DND-41 (cell line): ENCODE measurements around the gene SAMM50.

Experiments used
- ATAC-seq: fragments of 200-7000 bp; cut with Tn5 transposase; 3 replicates; pipeline ENCODE4 v1.9.1; 2021; ENCODE audit warnings: low read depth; ENCODE audit not compliant: insufficient read depth
- DNase-seq: peaks from one replicate; pipeline ENCODE4 v3.0.0-alpha.2; 2020
- H2AFZ ChIP-seq: 2 replicates; pipeline ENCODE4 v1.6.0; 2012; ENCODE audit warnings: low read depth, low read length
- H3K27ac ChIP-seq: 2 replicates; pipeline ENCODE4 v1.5.1; 2012; ENCODE audit warnings: low read length, inconsistent platforms
- H3K27me3 ChIP-seq: fragments of 200-600 bp; sonication (generic); 2 replicates; pipeline ENCODE4 v1.6.0; 2012; ENCODE audit warnings: low read length, mild to moderate bottlenecking, inconsistent platforms; ENCODE audit not compliant: insufficient read depth, poor library complexity
- H3K36me3 ChIP-seq: 2 replicates; pipeline ENCODE4 v1.5.1; 2012; ENCODE audit warnings: low read length, inconsistent platforms; ENCODE audit not compliant: insufficient read depth
- H3K4me1 ChIP-seq: 2 replicates; pipeline ENCODE4 v1.5.1; 2012; ENCODE audit warnings: mild to moderate bottlenecking, low read length; ENCODE audit not compliant: insufficient read depth
- H3K4me2 ChIP-seq: 2 replicates; pipeline ENCODE4 v1.6.0; 2012; ENCODE audit warnings: mild to moderate bottlenecking, moderate library complexity, low read length, inconsistent platforms; ENCODE audit not compliant: insufficient read depth
- H3K4me3 ChIP-seq, 2 experiments: fragments of 200-600 bp in 1 of 2; shearing (Covaris generic) in 1 of 2; 2 replicates each; pipeline ENCODE4 v1.5.1; 2012 to 2016; ENCODE audit warnings: inconsistent platforms in 2 of 2, low read length in 2 of 2, mild to moderate bottlenecking in 2 of 2, low read depth in 1 of 2, moderate library complexity in 1 of 2
- H3K79me2 ChIP-seq: 2 replicates; pipeline ENCODE4 v1.6.0; 2012; ENCODE audit warnings: low read length, inconsistent platforms; ENCODE audit not compliant: insufficient read depth
- H3K9ac ChIP-seq: 2 replicates; pipeline ENCODE4 v1.6.0; 2012; ENCODE audit warnings: low read depth, mild to moderate bottlenecking, inconsistent platforms, low read length, moderate library complexity
- H3K9me3 ChIP-seq: 2 replicates; pipeline ENCODE4 v1.5.1; 2012; ENCODE audit warnings: low read length, moderate library complexity, mild to moderate bottlenecking, inconsistent platforms; ENCODE audit not compliant: insufficient read depth, severe bottlenecking
- H4K20me1 ChIP-seq: 2 replicates; pipeline ENCODE4 v1.6.0; 2012; ENCODE audit warnings: low read length; ENCODE audit not compliant: insufficient read depth
- EZH2 ChIP-seq: IDR thresholded peaks from 3 replicates; pipeline ENCODE4 v1.6.1; 2012; ENCODE audit warnings: borderline replicate concordance, low read depth, mild to moderate bottlenecking, moderate library complexity, low read length, inconsistent platforms; ENCODE audit not compliant: severe bottlenecking
- TF ChIP-seq, protein P1 (sequence below): IDR thresholded peaks from 2 replicates; pipeline ENCODE4 v1.5.1; 2012; ENCODE audit warnings: borderline replicate concordance, low read length, moderate library complexity, mild to moderate bottlenecking; ENCODE audit not compliant: poor library complexity, severe bottlenecking; ENCODE audit errors: extremely low read depth

SAMM50 gene

DNA sequence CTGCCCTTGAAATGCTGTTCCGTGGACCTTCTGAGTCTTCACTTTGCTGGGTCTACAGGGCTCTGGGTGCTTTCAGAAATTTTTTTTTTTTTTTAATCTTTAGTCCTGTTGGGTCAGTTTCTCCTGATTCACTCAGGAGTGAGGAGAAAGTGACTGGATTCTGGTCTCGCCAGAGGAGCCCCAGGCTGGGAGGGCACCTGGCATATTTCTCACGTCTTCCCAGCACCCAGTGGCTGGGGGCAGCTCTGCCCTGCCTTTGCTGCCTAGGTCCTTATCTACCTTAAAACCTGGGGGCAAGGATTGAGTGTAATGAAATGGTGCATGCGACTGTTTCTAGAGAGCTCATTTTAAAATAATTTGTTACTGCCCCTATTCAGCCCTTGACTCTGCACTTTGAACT is 23.3 kb downstream of the SAMM50 start:
- H2AFZ ChIP-seq, result no peak overlapping the region
- H3K4me2 ChIP-seq, result no peak overlapping the region
- 0 out of 2 replicates have a peak, but pooled peaks cover 5% of the 10 kb centered on the region for H4K20me1 ChIP-seq
- no peaks in the 10 kb centered on the region for H3K4me1 ChIP-seq
- no peak overlapping the region for H3K27ac ChIP-seq
- peaks cover 95% of the 10 kb centered on the region for H3K36me3 ChIP-seq
- H3K27me3 ChIP-seq, result no peaks in the 10 kb centered on the region
- H3K9me3 ChIP-seq, result no peaks in the 10 kb centered on the region
- no peak for ATAC-seq
- no peak overlapping the region for H3K4me3 ChIP-seq
- no peak overlapping the region for H3K9ac ChIP-seq
- no peak for DNase-seq
- no peaks in the 10 kb centered on the region for H3K79me2 ChIP-seq
- no peak for TF ChIP-seq EZH2
- TF ChIP-seq, protein P1, sequence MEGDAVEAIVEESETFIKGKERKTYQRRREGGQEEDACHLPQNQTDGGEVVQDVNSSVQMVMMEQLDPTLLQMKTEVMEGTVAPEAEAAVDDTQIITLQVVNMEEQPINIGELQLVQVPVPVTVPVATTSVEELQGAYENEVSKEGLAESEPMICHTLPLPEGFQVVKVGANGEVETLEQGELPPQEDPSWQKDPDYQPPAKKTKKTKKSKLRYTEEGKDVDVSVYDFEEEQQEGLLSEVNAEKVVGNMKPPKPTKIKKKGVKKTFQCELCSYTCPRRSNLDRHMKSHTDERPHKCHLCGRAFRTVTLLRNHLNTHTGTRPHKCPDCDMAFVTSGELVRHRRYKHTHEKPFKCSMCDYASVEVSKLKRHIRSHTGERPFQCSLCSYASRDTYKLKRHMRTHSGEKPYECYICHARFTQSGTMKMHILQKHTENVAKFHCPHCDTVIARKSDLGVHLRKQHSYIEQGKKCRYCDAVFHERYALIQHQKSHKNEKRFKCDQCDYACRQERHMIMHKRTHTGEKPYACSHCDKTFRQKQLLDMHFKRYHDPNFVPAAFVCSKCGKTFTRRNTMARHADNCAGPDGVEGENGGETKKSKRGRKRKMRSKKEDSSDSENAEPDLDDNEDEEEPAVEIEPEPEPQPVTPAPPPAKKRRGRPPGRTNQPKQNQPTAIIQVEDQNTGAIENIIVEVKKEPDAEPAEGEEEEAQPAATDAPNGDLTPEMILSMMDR, result no peak

DNA sequence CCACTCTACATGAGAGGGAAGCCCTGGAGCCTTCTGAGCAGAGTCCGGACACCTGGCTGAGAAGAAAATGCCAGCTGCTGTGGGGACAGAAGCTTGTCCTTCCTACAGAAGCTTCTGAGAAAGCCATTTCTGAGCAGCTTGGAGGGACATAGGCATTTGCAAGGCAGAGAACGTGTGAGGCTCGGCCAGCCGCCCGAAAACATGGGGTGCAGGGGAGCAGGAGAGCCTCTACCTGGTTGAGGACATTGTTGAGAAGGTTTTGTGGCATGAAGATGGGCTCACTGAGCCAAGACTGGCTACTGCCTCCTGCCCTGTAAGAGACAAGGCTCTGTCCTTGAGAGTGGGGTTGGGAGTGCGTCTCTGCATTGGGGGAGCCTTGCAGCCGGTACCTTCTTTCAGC is 25.3 kb downstream of the SAMM50 start:
- TF ChIP-seq EZH2, result no peak
- TF ChIP-seq, protein P1, result no peak
- Histone ChIP-seq H3K4me3 (no peak overlapping the region), H3K36me3 (peaks cover 90% of the 10 kb centered on the region), H3K9ac (no peak overlapping the region), H3K27me3 (no peaks in the 10 kb centered on the region), H3K4me2 (no peak overlapping the region), H3K4me1 (no peaks in the 10 kb centered on the region), H4K20me1 (0 out of 2 replicates have a peak, but pooled peaks cover 5% of the 10 kb centered on the region), H3K27ac (no peak overlapping the region), H3K79me2 (no peaks in the 10 kb centered on the region), H2AFZ (no peak overlapping the region), H3K9me3 (no peaks in the 10 kb centered on the region)
- DNase-seq, result no peak
- no peak for ATAC-seq

DNA sequence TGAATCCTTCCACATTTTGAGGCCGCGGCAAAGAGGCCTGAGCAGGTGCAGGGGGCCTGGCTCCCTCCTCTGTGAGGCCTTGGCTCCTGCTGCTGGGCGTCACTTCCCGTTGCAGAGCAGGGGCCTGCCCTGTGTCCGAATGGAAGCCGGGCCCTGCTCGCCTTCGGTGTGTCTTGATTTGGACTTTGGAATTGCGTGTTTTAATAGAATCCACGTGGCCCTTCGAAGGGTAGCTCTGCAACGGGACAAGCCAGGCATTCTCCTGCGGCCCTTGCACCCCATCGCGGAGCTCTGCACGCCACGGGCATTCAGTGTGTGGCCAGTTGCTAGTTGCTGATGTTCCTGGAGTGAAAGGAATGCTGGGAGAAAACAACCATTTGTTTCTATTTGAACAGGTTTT is 25.8 kb downstream of the SAMM50 start:
- H4K20me1 ChIP-seq, result 0 out of 2 replicates have a peak, but pooled peaks cover 5% of the 10 kb centered on the region
- no peak overlapping the region for H3K4me3 ChIP-seq
- ATAC-seq, result no peak
- TF ChIP-seq EZH2, result no peak
- TF ChIP-seq, protein P1, result no peak
- H2AFZ ChIP-seq, result no peak overlapping the region
- H3K27ac ChIP-seq, result no peak overlapping the region
- H3K4me2 ChIP-seq, result no peak overlapping the region
- no peaks in the 10 kb centered on the region for H3K27me3 ChIP-seq
- H3K4me1 ChIP-seq, result no peaks in the 10 kb centered on the region
- peaks cover 88% of the 10 kb centered on the region for H3K36me3 ChIP-seq
- H3K79me2 ChIP-seq, result no peaks in the 10 kb centered on the region
- no peaks in the 10 kb centered on the region for H3K9me3 ChIP-seq
- no peak for DNase-seq
- H3K9ac ChIP-seq, result no peak overlapping the region

DNA sequence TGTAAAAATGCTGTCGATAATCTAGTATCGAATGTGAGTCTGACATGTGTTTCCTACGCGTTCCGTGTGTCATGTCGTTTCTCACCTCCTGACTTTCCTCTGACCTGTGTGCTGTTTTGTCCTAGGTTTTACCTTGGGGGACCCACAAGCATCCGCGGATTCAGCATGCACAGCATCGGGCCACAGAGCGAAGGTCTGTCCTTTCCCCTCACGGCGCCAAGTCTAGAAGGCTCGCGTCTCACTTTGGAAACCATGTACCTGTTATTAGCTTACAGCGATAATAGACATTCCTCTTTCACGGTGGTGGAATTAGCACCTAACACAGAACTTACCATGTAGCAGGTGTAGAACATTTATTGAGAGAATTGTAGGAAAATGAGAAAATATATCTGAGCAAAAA is 28.6 kb downstream of the SAMM50 start:
- Histone ChIP-seq H3K4me3 (no peak overlapping the region), H3K4me2 (no peak overlapping the region), H3K27me3 (no peaks in the 10 kb centered on the region), H3K4me1 (no peaks in the 10 kb centered on the region), H4K20me1 (0 out of 2 replicates have a peak, but pooled peaks cover 4% of the 10 kb centered on the region), H3K9me3 (no peaks in the 10 kb centered on the region), H3K36me3 (peaks cover 82% of the 10 kb centered on the region), H3K9ac (no peak overlapping the region), H3K27ac (no peak overlapping the region), H3K79me2 (no peaks in the 10 kb centered on the region), H2AFZ (no peak overlapping the region)
- DNase-seq, result no peak
- no peak for ATAC-seq
- TF ChIP-seq, protein P1, result no peak
- no peak for TF ChIP-seq EZH2
